Mesodermal cell (in vitro differentiated cells): ENCODE data around the gene RNU5B-1.

Experiments
- H3K27ac ChIP-seq: 2 replicates; pipeline ENCODE4 v1.7.0; 2013; ENCODE audit warnings: mild to moderate bottlenecking, low read depth, low read length, moderate library complexity; ENCODE audit not compliant: severe bottlenecking
- H3K36me3 ChIP-seq: 2 replicates; pipeline ENCODE4 v1.7.1; 2013; ENCODE audit warnings: mild to moderate bottlenecking, low read length, moderate library complexity; ENCODE audit not compliant: control insufficient read depth, insufficient read depth
- H3K4me1 ChIP-seq: one replicate; pipeline ENCODE4 v1.7.1; 2013; ENCODE audit warnings: mild to moderate bottlenecking, low read length; ENCODE audit not compliant: insufficient read depth, control insufficient read depth, poor library complexity, severe bottlenecking
- H3K4me3 ChIP-seq: 2 replicates; pipeline ENCODE4 v1.7.0; 2013; ENCODE audit warnings: low read length, control low read depth, mild to moderate bottlenecking; ENCODE audit not compliant: insufficient read depth, poor library complexity, severe bottlenecking; ENCODE audit errors: extremely low read depth
- H3K9me3 ChIP-seq: 2 replicates; pipeline ENCODE4 v1.7.1; 2013; ENCODE audit warnings: mild to moderate bottlenecking, low read length, moderate library complexity; ENCODE audit not compliant: control insufficient read depth
- WGBS, 2 experiments: methylation state at CpG; one replicate each; pipeline ENCODE4 v1.1.5; 2013; ENCODE audit warnings: missing lambda C conversion rate in 2 of 2; ENCODE audit not compliant: insufficient coverage in 2 of 2; 5-methylcytosine and 5-hydroxymethylcytosine counted together

The RNU5B-1 gene

GRCh38 chr15:65289261-65289854 is 15.1 kb upstream of the RNU5B-1 start:
- WGBS, 2 experiments: 71 to 100% methylated on average over 2 to 5 of the region's 7 CpGs
- H3K4me1 ChIP-seq: no peaks in the 10 kb centered on the region
- no peaks in the 10 kb centered on the region for H3K36me3 ChIP-seq
- no peak overlapping the region for H3K27ac ChIP-seq
- no peaks in the 10 kb centered on the region for H3K9me3 ChIP-seq
- H3K4me3 ChIP-seq: no peak overlapping the region

- H3K4me1 ChIP-seq: no peaks in the 10 kb centered on the region
- 92 to 98% methylated on average over 6 to 7 of the region's 7 CpGs for WGBS, 2 experiments
- no peak overlapping the region for H3K27ac ChIP-seq
- no peak overlapping the region for H3K4me3 ChIP-seq
- H3K9me3 ChIP-seq: no peaks in the 10 kb centered on the region
- H3K36me3 ChIP-seq: no peaks in the 10 kb centered on the region
Observed at GRCh38 chr15:65290228-65290627, 14.2 kb upstream of the RNU5B-1 start.

GRCh38 chr15:65292938-65293518 is 11.4 kb upstream of the RNU5B-1 start:
- Histone ChIP-seq H3K9me3 (no peaks in the 10 kb centered on the region), H3K4me3 (no peak overlapping the region), H3K4me1 (no peaks in the 10 kb centered on the region), H3K36me3 (no peaks in the 10 kb centered on the region), H3K27ac (no peak overlapping the region)
- 64 to 78% methylated on average over 1 of the region's 1 CpG for WGBS, 2 experiments

- 84 to 93% methylated on average over 5 to 8 of the region's 11 CpGs for WGBS, 2 experiments
- no peaks in the 10 kb centered on the region for H3K9me3 ChIP-seq
- H3K4me3 ChIP-seq: no peak overlapping the region
- no peak overlapping the region for H3K27ac ChIP-seq
- H3K36me3 ChIP-seq: no peaks in the 10 kb centered on the region
- peaks cover 5% of the 10 kb centered on the region for H3K4me1 ChIP-seq
Observed at GRCh38 chr15:65298731-65299130, 5.7 kb upstream of the RNU5B-1 start.

GRCh38 chr15:65300924-65301441 is 3.5 kb upstream of the RNU5B-1 start:
- Histone ChIP-seq H3K4me3 (no peak overlapping the region), H3K9me3 (no peaks in the 10 kb centered on the region), H3K4me1 (peaks cover 6% of the 10 kb centered on the region), H3K27ac (no peak overlapping the region), H3K36me3 (no peaks in the 10 kb centered on the region)
- WGBS, 2 experiments: 97 to 99% methylated on average over 20 to 32 of the region's 36 CpGs

GRCh38 chr15:65302061-65302460 is 2.4 kb upstream of the RNU5B-1 start:
- WGBS, 2 experiments: 89 to 94% methylated on average over 17 to 18 of the region's 24 CpGs
- no peaks in the 10 kb centered on the region for H3K9me3 ChIP-seq
- H3K27ac ChIP-seq: no peak overlapping the region
- H3K4me3 ChIP-seq: no peak overlapping the region
- peaks cover 6% of the 10 kb centered on the region for H3K4me1 ChIP-seq
- H3K36me3 ChIP-seq: no peaks in the 10 kb centered on the region

- Histone ChIP-seq H3K9me3 (no peaks in the 10 kb centered on the region), H3K4me3 (peak overlapping the region; percentile 27), H3K4me1 (peaks cover 6% of the 10 kb centered on the region), H3K27ac (peak overlapping the region; percentile 99), H3K36me3 (no peaks in the 10 kb centered on the region)
- WGBS, 2 experiments: 17 to 21% methylated on average over 20 of the region's 24 CpGs
Observed at GRCh38 chr15:65303687-65304380, 643 bp upstream of the RNU5B-1 start.

- peaks cover 14% of the 10 kb centered on the region for H3K4me1 ChIP-seq
- 64 to 70% methylated on average over 14 of the region's 14 CpGs for WGBS, 2 experiments
- no peaks in the 10 kb centered on the region for H3K9me3 ChIP-seq
- peak overlapping the region; percentile 99 for H3K27ac ChIP-seq
- H3K4me3 ChIP-seq: no peak overlapping the region
- H3K36me3 ChIP-seq: no peaks in the 10 kb centered on the region
Observed at GRCh38 chr15:65305150-65305758, 777 bp downstream of the RNU5B-1 start.

- Histone ChIP-seq H3K4me1 (peaks cover 14% of the 10 kb centered on the region), H3K27ac (no peak overlapping the region)
- WGBS, 2 experiments: 100% methylated on average over 1 of the region's 3 CpGs; no CpG with 5 or more reads in 1 of the 2 experiments
Observed at GRCh38 chr15:65305776-65306175, 1.3 kb downstream of the RNU5B-1 start.

GRCh38 chr15:65306551-65306950 is 2.1 kb downstream of the RNU5B-1 start:
- Histone ChIP-seq H3K9me3 (no peaks in the 10 kb centered on the region), H3K27ac (no peak overlapping the region), H3K4me3 (no peak overlapping the region), H3K36me3 (no peaks in the 10 kb centered on the region), H3K4me1 (peaks cover 14% of the 10 kb centered on the region)

More at GRCh38 chr15:65305776-65306175, 1.3 kb downstream of the RNU5B-1 start:
- no peaks in the 10 kb centered on the region for H3K9me3 ChIP-seq
- no peaks in the 10 kb centered on the region for H3K36me3 ChIP-seq
- H3K4me3 ChIP-seq: no peak overlapping the region
